Neuron (in vitro differentiated cells): ENCODE data around the gene ATP6V0A1.

Experiments
- H2AFZ ChIP-seq: one replicate; pipeline ENCODE4 v1.6.1; 2013; ENCODE audit warnings: low read depth, mild to moderate bottlenecking, inconsistent platforms, low read length, moderate library complexity
- H3K27me3 ChIP-seq: one replicate; pipeline ENCODE4 v1.6.1; 2013; ENCODE audit warnings: low read length; ENCODE audit not compliant: insufficient read depth
- H3K36me3 ChIP-seq: one replicate; pipeline ENCODE4 v1.6.1; 2013; ENCODE audit warnings: low read length; ENCODE audit not compliant: insufficient read depth
- H3K4me1 ChIP-seq: one replicate; pipeline ENCODE4 v1.6.1; 2013; ENCODE audit warnings: low read length; ENCODE audit not compliant: insufficient read depth
- H3K4me3 ChIP-seq: 2 replicates; pipeline ENCODE4 v1.5.1; 2013; ENCODE audit warnings: mild to moderate bottlenecking, low read length, moderate library complexity
- H3K9me3 ChIP-seq: one replicate; pipeline ENCODE4 v1.6.1; 2013; ENCODE audit warnings: low read length

ATP6V0A1 gene

GRCh38 chr17:42519546-42520491 is 61.1 kb downstream of the ATP6V0A1 start:
- no peak overlapping the region for H2AFZ ChIP-seq
- H3K4me3 ChIP-seq, result no peak overlapping the region
- no peaks in the 10 kb centered on the region for H3K27me3 ChIP-seq
- peaks cover 31% of the 10 kb centered on the region for H3K36me3 ChIP-seq
- peaks cover 42% of the 10 kb centered on the region for H3K4me1 ChIP-seq
- no peaks in the 10 kb centered on the region for H3K9me3 ChIP-seq

GRCh38 chr17:42520540-42520951 is 61.9 kb downstream of the ATP6V0A1 start:
- peaks cover 29% of the 10 kb centered on the region for H3K36me3 ChIP-seq
- H2AFZ ChIP-seq, result no peak overlapping the region
- H3K27me3 ChIP-seq, result no peaks in the 10 kb centered on the region
- H3K4me3 ChIP-seq, result no peak overlapping the region
- H3K9me3 ChIP-seq, result no peaks in the 10 kb centered on the region
- H3K4me1 ChIP-seq, result peaks cover 42% of the 10 kb centered on the region

DNA sequence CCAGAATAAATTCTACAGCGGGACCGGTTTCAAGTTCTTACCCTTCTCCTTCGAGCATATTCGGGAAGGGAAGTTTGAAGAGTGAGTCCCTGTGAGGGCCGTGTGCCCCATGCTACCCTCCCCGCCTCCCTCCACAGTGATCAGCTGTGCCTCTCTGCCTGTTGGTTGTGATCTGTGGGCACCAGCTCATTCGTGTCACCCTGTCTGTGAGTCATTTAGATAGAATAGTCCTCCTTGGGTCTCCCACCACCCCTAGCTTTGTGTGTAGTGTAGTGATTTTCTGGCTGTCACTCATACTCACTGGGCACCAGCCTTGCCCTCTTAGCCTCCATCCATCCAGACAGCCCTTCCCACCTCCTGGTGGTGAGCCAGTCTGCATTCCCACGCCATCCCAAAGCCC is 62.4 kb downstream of the ATP6V0A1 start:
- H3K27me3 ChIP-seq, result no peaks in the 10 kb centered on the region
- H2AFZ ChIP-seq, result no peak overlapping the region
- peaks cover 29% of the 10 kb centered on the region for H3K36me3 ChIP-seq
- H3K4me3 ChIP-seq, result no peak overlapping the region
- peaks cover 42% of the 10 kb centered on the region for H3K4me1 ChIP-seq
- no peaks in the 10 kb centered on the region for H3K9me3 ChIP-seq

DNA sequence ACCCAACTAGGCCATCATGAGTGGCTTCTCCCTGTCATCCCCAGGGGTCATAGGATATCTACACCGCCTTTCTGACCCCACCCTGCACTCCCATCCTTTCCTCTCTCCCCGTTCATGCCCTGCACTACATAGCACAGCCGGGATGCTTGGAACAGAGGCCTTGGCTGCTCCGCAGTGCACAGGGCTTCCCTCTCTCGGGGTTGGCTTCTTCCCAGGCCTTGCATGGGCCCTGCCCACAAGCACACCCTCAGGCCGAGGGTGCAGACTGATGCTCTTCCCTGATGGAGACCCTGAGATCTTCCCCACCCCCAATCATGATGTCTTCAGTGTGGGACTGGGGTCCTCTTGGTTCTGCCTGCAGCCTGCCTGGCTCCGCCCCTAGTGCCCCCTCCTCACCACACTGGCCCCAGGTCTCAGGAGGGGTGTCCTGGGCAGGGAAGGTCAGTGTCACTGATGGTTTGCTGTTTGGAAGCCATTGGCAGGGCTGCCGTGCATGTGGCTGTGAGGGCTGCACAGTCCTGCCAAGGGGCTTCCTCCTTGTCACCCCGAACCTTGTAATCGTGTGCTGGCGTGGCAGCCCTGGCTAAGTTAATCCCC is 63.1 kb downstream of the ATP6V0A1 start:
- no peak overlapping the region for H2AFZ ChIP-seq
- H3K4me1 ChIP-seq, result peaks cover 42% of the 10 kb centered on the region

DNA sequence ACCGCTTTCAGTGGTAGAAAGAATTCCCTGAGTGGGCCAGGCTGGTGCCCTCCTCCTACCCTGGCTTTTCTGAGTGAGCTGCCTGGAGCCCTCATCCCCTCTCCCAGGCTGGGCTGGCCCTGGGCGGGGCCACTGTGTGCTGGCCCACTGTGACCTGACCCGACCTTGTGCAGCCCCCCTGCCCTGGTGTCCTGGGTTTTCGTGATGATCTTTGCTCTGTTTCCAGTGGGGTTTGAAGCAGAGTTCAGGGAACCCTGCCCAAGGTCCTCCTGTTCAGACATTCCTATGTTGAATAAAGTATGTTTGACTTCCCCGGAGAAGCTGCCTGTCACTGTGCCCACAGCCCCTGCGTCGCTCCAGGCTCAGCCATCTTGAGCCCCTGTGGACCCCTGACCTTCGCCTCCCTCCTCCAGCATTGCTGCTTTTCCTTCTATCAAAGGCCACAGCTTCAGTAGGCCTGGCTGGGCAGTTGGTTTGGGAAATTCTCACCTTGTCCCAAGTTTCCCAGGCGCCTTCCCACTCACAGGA is 63.6 kb downstream of the ATP6V0A1 start:
- H3K9me3 ChIP-seq, result no peaks in the 10 kb centered on the region
- H3K4me3 ChIP-seq, result no peak overlapping the region
- peaks cover 42% of the 10 kb centered on the region for H3K4me1 ChIP-seq

More for the DNA sequence above, 63.1 kb downstream of the ATP6V0A1 start:
- Histone ChIP-seq H3K9me3 (no peaks in the 10 kb centered on the region), H3K36me3 (peaks cover 26% of the 10 kb centered on the region), H3K4me3 (no peak overlapping the region), H3K27me3 (no peaks in the 10 kb centered on the region)

GRCh38 chr17:42522798-42523278 is 64.2 kb downstream of the ATP6V0A1 start:
- H2AFZ ChIP-seq, result no peak overlapping the region
- no peaks in the 10 kb centered on the region for H3K9me3 ChIP-seq
- H3K4me1 ChIP-seq, result peaks cover 42% of the 10 kb centered on the region
- H3K27me3 ChIP-seq, result no peaks in the 10 kb centered on the region
- H3K36me3 ChIP-seq, result peaks cover 21% of the 10 kb centered on the region
- no peak overlapping the region for H3K4me3 ChIP-seq

More for the DNA sequence above, 63.6 kb downstream of the ATP6V0A1 start:
- Histone ChIP-seq H2AFZ (no peak overlapping the region), H3K36me3 (peaks cover 22% of the 10 kb centered on the region), H3K27me3 (no peaks in the 10 kb centered on the region)

DNA sequence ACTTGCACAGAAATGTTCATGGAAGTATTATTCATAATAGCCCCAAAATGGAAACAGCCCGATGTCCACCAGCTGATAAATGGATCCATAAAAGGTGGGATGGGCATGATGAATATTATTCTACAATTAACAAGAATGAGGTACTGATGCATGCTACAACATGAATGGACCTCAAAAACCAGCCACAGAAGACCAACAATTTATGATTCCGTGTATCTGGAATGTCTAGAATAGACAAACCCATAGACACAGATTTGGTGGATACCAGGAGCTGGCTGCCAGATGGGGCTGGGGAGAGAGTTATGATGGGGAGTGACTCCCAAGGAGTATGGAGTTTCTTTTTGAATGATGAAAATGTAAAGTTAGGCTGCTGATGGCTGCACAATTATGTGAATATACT is 66.5 kb downstream of the ATP6V0A1 start:
- Histone ChIP-seq H2AFZ (no peak overlapping the region), H3K9me3 (no peaks in the 10 kb centered on the region), H3K27me3 (no peaks in the 10 kb centered on the region), H3K36me3 (peaks cover 21% of the 10 kb centered on the region), H3K4me1 (peaks cover 20% of the 10 kb centered on the region), H3K4me3 (no peak overlapping the region)

- H3K27me3 ChIP-seq, result no peaks in the 10 kb centered on the region
- peaks cover 14% of the 10 kb centered on the region for H3K4me1 ChIP-seq
- no peak overlapping the region for H3K4me3 ChIP-seq
- H3K9me3 ChIP-seq, result no peaks in the 10 kb centered on the region
- peaks cover 20% of the 10 kb centered on the region for H3K36me3 ChIP-seq
- no peak overlapping the region for H2AFZ ChIP-seq
Measured at GRCh38 chr17:42526031-42526444, 67.4 kb downstream of the ATP6V0A1 start.

DNA sequence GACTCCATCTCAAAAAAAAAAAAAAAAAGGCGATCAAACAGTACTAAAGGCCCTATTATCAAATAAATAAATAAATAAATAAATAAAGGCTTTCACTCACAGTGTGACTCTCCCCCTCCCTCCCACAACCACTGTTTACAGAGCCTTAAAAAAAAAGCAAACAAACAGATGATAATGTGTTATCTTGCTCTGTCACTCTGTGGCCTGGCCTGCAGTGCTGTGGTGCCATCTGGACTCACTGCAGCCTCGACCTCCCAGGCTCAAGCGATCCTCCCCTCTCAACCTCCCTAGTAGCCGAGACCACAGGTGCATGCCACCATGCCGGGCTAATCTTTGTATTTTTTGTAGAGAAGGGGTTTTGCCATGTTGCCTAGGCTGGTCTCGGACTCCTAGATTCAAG is 69.3 kb downstream of the ATP6V0A1 start:
- H3K27me3 ChIP-seq, result no peaks in the 10 kb centered on the region
- H3K4me1 ChIP-seq, result peaks cover 8% of the 10 kb centered on the region
- H2AFZ ChIP-seq, result no peak overlapping the region
- no peak overlapping the region for H3K4me3 ChIP-seq
- H3K9me3 ChIP-seq, result no peaks in the 10 kb centered on the region
- peaks cover 4% of the 10 kb centered on the region for H3K36me3 ChIP-seq

DNA sequence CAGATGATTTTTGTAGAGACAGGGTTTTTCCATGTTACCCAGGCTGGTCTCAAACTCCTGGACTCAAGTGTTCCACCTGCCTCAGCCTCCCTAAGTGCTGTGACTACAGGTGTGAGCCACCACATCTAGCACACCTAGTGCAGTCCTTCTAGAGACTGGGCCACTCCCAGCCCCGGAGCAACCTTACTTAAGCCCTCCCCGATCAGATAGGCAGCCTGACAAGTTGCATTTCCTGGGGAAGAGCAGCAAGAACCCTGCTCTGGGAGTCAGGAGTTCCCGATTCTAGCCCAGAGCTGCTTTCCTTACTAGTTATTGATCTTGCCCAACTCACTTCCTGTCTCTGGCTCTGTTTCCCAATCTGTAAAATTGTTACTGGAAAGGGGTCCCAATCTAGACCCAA is 70.4 kb downstream of the ATP6V0A1 start:
- no peak overlapping the region for H3K4me3 ChIP-seq
- H3K9me3 ChIP-seq, result no peaks in the 10 kb centered on the region
- no peak overlapping the region for H2AFZ ChIP-seq
- no peaks in the 10 kb centered on the region for H3K36me3 ChIP-seq
- no peaks in the 10 kb centered on the region for H3K27me3 ChIP-seq
- peaks cover 5% of the 10 kb centered on the region for H3K4me1 ChIP-seq

- Histone ChIP-seq H3K27me3 (no peaks in the 10 kb centered on the region), H3K4me1 (peaks cover 18% of the 10 kb centered on the region), H2AFZ (no peak overlapping the region), H3K9me3 (no peaks in the 10 kb centered on the region), H3K36me3 (no peaks in the 10 kb centered on the region), H3K4me3 (no peak overlapping the region)
Measured at GRCh38 chr17:42530952-42531454, 72.3 kb downstream of the ATP6V0A1 start.

GRCh38 chr17:42531455-42532354 is 73.0 kb downstream of the ATP6V0A1 start:
- Histone ChIP-seq H3K4me3 (peak overlapping the region; percentile 56), H3K27me3 (no peaks in the 10 kb centered on the region), H3K9me3 (no peaks in the 10 kb centered on the region), H3K4me1 (peaks cover 21% of the 10 kb centered on the region), H2AFZ (no peak overlapping the region), H3K36me3 (no peaks in the 10 kb centered on the region)
